A549 treated with GW870086 at 1 μM for 4 hours (cell line): Measurements from ENCODE around the gene SPO11. TPM values are rescaled to one million over a fixed set of nuclear protein-coding genes. Genes with fewer than 3 reads are reported as not detected.

Experiments
- total RNA-seq: library from RNA; stranded (reverse); fragments of 200-300 nt; extraction: Qiagen RNA extraction; gene quantifications from 5 replicates; pipeline ENCODE4 v1.2.3, GENCODE V29; 2022; ENCODE audit warnings: low read depth

The SPO11 gene
- total RNA-seq, result not detected in 5 replicates

GRCh38 chr20:57329608-57330221, at the start of gene SPO11:
TSS of gene SPO11 (plus strand) at chr20:57329803. CDS start at chr20:57329868, 65 bp downstream.

GRCh38 chr20:57351042-57351783, 21.6 kb downstream of the SPO11 start, which contains the start of gene RAE1:
TSS of gene RAE1 (plus strand) at chr20:57351255. CDS start at chr20:57354039, 2,784 bp downstream.

GRCh38 chr20:57390604-57391438, 61.2 kb downstream of the SPO11 start, which contains the start of gene RBM38:
TSS of gene RBM38 (plus strand) at chr20:57391396. CDS start at chr20:57391582, 186 bp downstream.

Other genes with a start within 250 kb of the SPO11 start
- 0.33 to 0.55 TPM (median 0.38 TPM) in 5 replicates for gene BMP7, start 63.2 kb upstream of the SPO11 start, total RNA-seq
- 60.5 to 71.5 TPM (median 62.8 TPM) in 5 replicates for gene RAE1, start 21.5 kb downstream of the SPO11 start, total RNA-seq
- 26.7 to 37.7 TPM (median 35.4 TPM) in 5 replicates for gene RBM38, start 61.6 kb downstream of the SPO11 start, total RNA-seq
- gene CTCFL, start 195.3 kb downstream of the SPO11 start, total RNA-seq, result not detected in 5 replicates
- gene PCK1, start 231.3 kb downstream of the SPO11 start, total RNA-seq, result 0.02 to 0.30 TPM (median 0.07 TPM) in 4 of 5 replicates, not detected in the other